HCT116 (cell line): Measurements from ENCODE around the gene EEFSEC. TPM values are rescaled to one million over a fixed set of nuclear protein-coding genes. Genes with fewer than 3 reads are reported as not detected.

ENCODE experiments used
- ATAC-seq: fragments of 200-7000 bp; cut with Tn5 transposase; 2 replicates; pipeline ENCODE4 v1.9.1; 2020; ENCODE audit warnings: mild to moderate bottlenecking, moderate library complexity
- BruUV-seq: library from RNA; stranded (reverse); fragments of 400-500 nt; replicated peaks from 2 replicates; lab custom pipeline; 2021; lab: Mats Ljungman, UMichigan
- CTCF ChIA-PET: fragments of 300-600 bp; sonication (Branson Sonifier 250); formaldehyde crosslinking; loops from one replicate; lab custom pipeline; 2021; ENCODE audit warnings: antibody characterized with exemption; lab: Charles Lee
- POLR2A ChIA-PET: fragments of 300-600, 350-600 bp; sonication (Branson Sonifier 250); formaldehyde crosslinking; loops from one replicate; lab custom pipeline; 2021; ENCODE audit warnings: antibody characterized with exemption; lab: Charles Lee
- RAD21 ChIA-PET, 2 experiments: fragments of 300-600 bp; sonication (Branson Sonifier 250); formaldehyde crosslinking; loops; one replicate each; lab custom pipeline; 2023; ENCODE audit warnings: low total read pairs in 2 of 2; ENCODE audit not compliant: uncharacterized antibody in 2 of 2, unreplicated experiment in 2 of 2, low non-redundant PET in 1 of 2; lab: Charles Lee
- DNase-seq: peaks from one replicate; pipeline ENCODE4 v3.0.0-alpha.2; 2010; ENCODE audit warnings: low read depth, low spot score
- H2AFZ ChIP-seq: fragments of 200-600 bp; shearing (Covaris generic), sonication (generic); 2 replicates; pipeline ENCODE4 v1.6.1; 2017; ENCODE audit warnings: low read depth, mixed run types, mixed read lengths, antibody characterized with exemption, low read length; ENCODE audit not compliant: poor library complexity, severe bottlenecking
- H3K27ac ChIP-seq: 2 replicates; pipeline ENCODE4 v1.5.1; 2012; ENCODE audit warnings: low read depth, low read length
- H3K27me3 ChIP-seq: fragments of 200-600 bp; sonication (generic); 2 replicates; pipeline ENCODE4 v1.6.1; 2016; ENCODE audit warnings: mixed run types, low read length, mixed read lengths; ENCODE audit not compliant: insufficient read depth
- H3K36me3 ChIP-seq, 2 experiments: fragments of 200-500 bp in 1 of 2; fragments of 200-600 bp in 1 of 2; sonication (Bioruptor generic) in 1 of 2; sonication (generic) in 1 of 2; 2 replicates each; pipeline versions ENCODE4 v1.5.1 to v1.6.1; 2014 to 2016; ENCODE audit warnings: low read length in 2 of 2, inconsistent platforms in 1 of 2, mixed read lengths in 1 of 2, mixed run types in 1 of 2; ENCODE audit not compliant: insufficient read depth in 2 of 2, control insufficient read depth in 1 of 2
- H3K4me1 ChIP-seq, 2 experiments: fragments of 200-600 bp in 1 of 2; sonication (generic) in 1 of 2; 2 replicates each; pipeline versions ENCODE4 v1.5.1 to v1.6.1; 2012 to 2017; ENCODE audit warnings: low read length in 2 of 2, inconsistent platforms in 1 of 2, mild to moderate bottlenecking in 1 of 2, mixed read lengths in 1 of 2, mixed run types in 1 of 2, moderate library complexity in 1 of 2; ENCODE audit not compliant: insufficient read depth in 2 of 2, control insufficient read depth in 1 of 2
- H3K4me2 ChIP-seq: fragments of 200-600 bp; sonication (generic); 2 replicates; pipeline ENCODE4 v1.6.1; 2017; ENCODE audit warnings: mixed run types, low read length, mixed read lengths
- H3K4me3 ChIP-seq, 2 experiments: fragments of 200-600 bp in 1 of 2; sonication (generic) in 1 of 2; replicated peaks in 1 of 2; 2 replicates each; pipeline ENCODE4 v1.5.1; 2011 to 2016; ENCODE audit warnings: low read length in 2 of 2, control low read depth in 1 of 2, low read depth in 1 of 2, mild to moderate bottlenecking in 1 of 2, mixed read lengths in 1 of 2, mixed run types in 1 of 2
- H3K79me2 ChIP-seq: fragments of 200-600 bp; sonication (generic); 2 replicates; pipeline ENCODE4 v1.6.1; 2017; ENCODE audit warnings: mild to moderate bottlenecking, mixed run types, low read length, moderate library complexity, mixed read lengths; ENCODE audit not compliant: insufficient read depth
- H3K9ac ChIP-seq: fragments of 200-600 bp; sonication (generic); 2 replicates; pipeline ENCODE4 v1.6.1; 2016; ENCODE audit warnings: low read length, mixed read lengths
- H3K9me2 ChIP-seq: fragments of 200-600 bp; sonication (generic), shearing (Covaris generic); 2 replicates; pipeline ENCODE4 v1.6.1; 2017; ENCODE audit warnings: mixed run types, mild to moderate bottlenecking, moderate library complexity; ENCODE audit not compliant: insufficient read depth
- H3K9me3 ChIP-seq, 2 experiments: fragments of 200-500 bp in 1 of 2; fragments of 200-600 bp in 1 of 2; sonication (Bioruptor generic) in 1 of 2; sonication (generic) in 1 of 2; 2 replicates each; pipeline ENCODE4 v1.6.1; 2014 to 2017; ENCODE audit warnings: low read length in 2 of 2, mixed read lengths in 2 of 2, inconsistent platforms in 1 of 2, low read depth in 1 of 2, mild to moderate bottlenecking in 1 of 2, mixed run types in 1 of 2, moderate library complexity in 1 of 2; ENCODE audit not compliant: control insufficient read depth in 1 of 2, insufficient read depth in 1 of 2
- H4K20me1 ChIP-seq: fragments of 200-600 bp; sonication (generic), shearing (Covaris generic); 2 replicates; pipeline ENCODE4 v1.6.1; 2017; ENCODE audit warnings: mixed run types, mild to moderate bottlenecking, moderate library complexity; ENCODE audit not compliant: insufficient read depth
- CEBPB ChIP-seq: IDR thresholded peaks from 2 replicates; pipeline ENCODE4 v1.6.1; 2012; ENCODE audit warnings: low read depth
- ELF1 ChIP-seq: IDR thresholded peaks from 2 replicates; pipeline ENCODE4 v1.6.1; 2012; ENCODE audit warnings: low read depth, borderline replicate concordance
- FOSL1 ChIP-seq: IDR thresholded peaks from 2 replicates; pipeline ENCODE4 v1.6.1; 2012; ENCODE audit warnings: low read depth
- JUND ChIP-seq: IDR thresholded peaks from 2 replicates; pipeline ENCODE4 v1.6.1; 2012
- MAX ChIP-seq: IDR thresholded peaks from 2 replicates; pipeline ENCODE4 v1.6.1; 2012
- POLR2A ChIP-seq: IDR thresholded peaks from 2 replicates; pipeline ENCODE4 v1.7.0; 2011; ENCODE audit warnings: borderline replicate concordance; ENCODE audit not compliant: insufficient read depth, insufficient read length; ENCODE audit errors: extremely low read depth
- POLR2AphosphoS5 ChIP-seq: IDR thresholded peaks from 2 replicates; pipeline ENCODE4 v1.6.1; 2011; ENCODE audit warnings: mild to moderate bottlenecking, low read depth, low read length, moderate library complexity
- SIN3A ChIP-seq: IDR thresholded peaks from 2 replicates; pipeline ENCODE4 v1.6.1; 2012; ENCODE audit warnings: low read depth
- YY1 ChIP-seq: IDR thresholded peaks from 2 replicates; pipeline ENCODE4 v1.6.1; 2011; ENCODE audit warnings: low read length, low read depth, moderate library complexity, mild to moderate bottlenecking; ENCODE audit not compliant: insufficient replicate concordance; ENCODE audit errors: extremely low read depth
- ZNF274 ChIP-seq: fragments of 200-500 bp; sonication (Bioruptor generic); IDR thresholded peaks from 2 replicates; pipeline ENCODE4 v1.6.1; 2014; ENCODE audit warnings: mild to moderate bottlenecking, low read depth, low read length, inconsistent platforms
- intact Hi-C: fragments of 100-400 bp; cut with micrococcal nuclease; formaldehyde crosslinking; loops from 2 replicates; pipeline ENCODE4 v1.10.0; 2022
- total RNA-seq: library from RNA; stranded (reverse); gene quantifications from one replicate; pipeline ENCODE4 v1.2.1, GENCODE V29; 2021; ENCODE audit not compliant: unreplicated experiment

EEFSEC gene
- total RNA-seq, 1 experiment from 2014 or later = 16.1 TPM

- Histone ChIP-seq H3K4me2 (no peak overlapping the region), H3K79me2 (no peaks in the 10 kb centered on the region), H3K9me2 (no peaks in the 10 kb centered on the region), H3K4me3 (no peak overlapping the region)
- RAD21 ChIA-PET = no interaction called here
- TF ChIP-seq ZNF274 (no peak), JUND (no peak), ELF1 (no peak)
- TF ChIP-seq, all 23 proteins: peak for 0
- Histone ChIP-seq H3K36me3 (no peaks in the 10 kb centered on the region), H3K9ac (no peak overlapping the region), H4K20me1 (no peaks in the 10 kb centered on the region), H3K4me1 (no peaks in the 10 kb centered on the region), H2AFZ (no peak overlapping the region), H3K27ac (no peak overlapping the region), H3K27me3 (no peaks in the 10 kb centered on the region), H3K9me3 (no peaks in the 10 kb centered on the region)
- ATAC-seq (no peak), DNase-seq (no peak)
- intact Hi-C loops = no loop called here
- BruUV-seq = no TSS peak
- POLR2A ChIA-PET = no interaction called here
- CTCF ChIA-PET = no interaction called here
These were observed 48.0 kb downstream of the EEFSEC start for GRCh38 chr3:128201158-128201755.

- RAD21 ChIA-PET = no interaction called here
These were observed 49.9 kb downstream of the EEFSEC start for GRCh38 chr3:128203169-128203568.

More at GRCh38 chr3:128203169-128203568, 49.9 kb downstream of the EEFSEC start:
- H3K4me3 ChIP-seq = no peak overlapping the region
- H3K36me3 ChIP-seq = no peaks in the 10 kb centered on the region
- no peak overlapping the region for H3K4me2 ChIP-seq
- ChIA-PET POLR2A (no interaction called here), CTCF (no interaction called here)
- ATAC-seq (no peak), DNase-seq (no peak)
- no peaks in the 10 kb centered on the region for H3K27me3 ChIP-seq
- H3K79me2 ChIP-seq = no peaks in the 10 kb centered on the region
- no peak overlapping the region for H3K27ac ChIP-seq
- H3K9me2 ChIP-seq = no peaks in the 10 kb centered on the region
- no peaks in the 10 kb centered on the region for H4K20me1 ChIP-seq
- no peak overlapping the region for H3K9ac ChIP-seq
- BruUV-seq = no TSS peak
- no peaks in the 10 kb centered on the region for H3K4me1 ChIP-seq
- intact Hi-C loops = no loop called here
- no peak overlapping the region for H2AFZ ChIP-seq
- H3K9me3 ChIP-seq = no peaks in the 10 kb centered on the region
- TF ChIP-seq POLR2A (no peak), MAX (no peak), POLR2AphosphoS5 (no peak), SIN3A (no peak), FOSL1 (no peak), YY1 (no peak), CEBPB (no peak)
